ENCODE results near the gene PHTF2.

GRCh38 chr7:77930496-77930895 is 131.9 kb downstream of the PHTF2 start:
- TF ChIP-seq CTCF (IDR thresholded peaks at IDR 0.05) (no peak), POLR2A (IDR thresholded peaks at IDR 0.05) (no peak)

Measured in testis (tissue), 2 donors.